Measurements from ENCODE around the gene KRT38. TPM values are rescaled to one million over a fixed set of nuclear protein-coding genes. Genes with fewer than 3 reads are reported as not detected.
A peak's percentile ranks its signal among the peaks of the same experiment; 100 is the strongest.
"Not testable (repeated sequence)": the region's sequence is repeated elsewhere in the genome, so short reads cannot be mapped to it uniquely, and the experiment has no call there.

The KRT38 gene
- polyA plus RNA-seq, 3 donors from 2014 or later = not detected

DNA sequence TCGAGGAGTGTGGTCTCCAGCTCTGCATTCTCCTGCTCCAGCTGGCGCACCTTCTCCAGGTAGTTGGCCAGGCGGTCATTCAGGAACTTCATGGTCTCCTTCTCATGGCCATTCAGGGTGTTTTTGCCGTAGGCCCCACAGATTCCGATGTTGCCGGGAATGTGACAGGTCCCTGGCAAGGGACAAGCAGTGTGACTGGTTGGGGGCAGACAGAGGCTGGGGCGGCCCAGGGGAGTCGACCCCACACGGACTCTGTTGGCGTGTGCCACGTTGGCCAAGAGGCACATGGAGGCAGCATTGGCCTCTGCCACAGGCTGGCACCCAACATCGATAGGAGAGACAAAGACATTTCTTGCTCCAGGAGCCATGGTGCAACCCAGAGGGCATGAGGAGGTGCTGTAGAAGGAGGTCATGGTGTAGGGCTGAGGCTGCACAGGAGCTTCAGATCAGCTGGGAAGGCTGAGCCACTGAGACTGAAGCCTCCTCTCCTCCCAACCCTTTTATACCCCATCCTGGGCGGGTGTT is 16.6 kb downstream of the KRT38 start, which contains the start of gene KRT37:
KRT37 (minus strand) TSS at position 475 of the 525 bp plus-strand sequence; CDS start at position 413, 62 bp downstream.
- H3K36me3 Mint-ChIP-seq = no peaks in the 10 kb centered on the region
- DNase-seq = no peak
- no peak within 1 kb of the TSS for H3K27ac Mint-ChIP-seq
- no peaks in the 10 kb centered on the region for H3K9me3 Mint-ChIP-seq
- H3K27me3 Mint-ChIP-seq (ENCODE audit: low read depth in 3 of 3) = peaks cover 5 to 7% (median 7%) of the 10 kb centered on the region in 3 donors
- no peak within 1 kb of the TSS for H3K4me3 Mint-ChIP-seq
- H3K4me1 Mint-ChIP-seq = peaks cover 0 to 6% of the 10 kb centered on the region in 2 donors

DNA sequence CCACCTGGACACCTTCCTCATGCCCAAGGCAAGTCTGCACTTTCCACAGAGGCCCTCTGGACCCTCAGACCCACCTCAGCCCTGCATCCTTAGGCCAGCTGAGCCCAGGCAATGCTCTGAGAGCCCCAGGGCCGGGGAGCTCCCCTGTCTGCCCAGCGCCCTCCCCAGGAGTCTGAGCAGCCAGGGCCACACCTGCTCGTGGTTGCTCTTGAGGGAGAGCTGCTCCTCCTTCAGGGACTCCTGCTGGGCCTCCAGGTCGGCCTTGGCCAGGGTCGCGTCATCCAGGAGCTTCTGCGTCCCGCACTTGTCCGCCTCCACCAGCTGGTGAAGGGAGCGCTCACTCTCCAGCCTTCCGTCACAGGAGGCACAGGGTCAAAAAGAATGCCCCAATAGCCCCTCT is 18.2 kb downstream of the KRT38 start:
- H3K36me3 Mint-ChIP-seq; DNase-seq; H3K9me3 Mint-ChIP-seq; H3K27me3 Mint-ChIP-seq (ENCODE audit: low read depth in 3 of 3); H3K4me3 Mint-ChIP-seq; H3K27ac Mint-ChIP-seq; H3K4me1 Mint-ChIP-seq: not testable (repeated sequence)

DNA sequence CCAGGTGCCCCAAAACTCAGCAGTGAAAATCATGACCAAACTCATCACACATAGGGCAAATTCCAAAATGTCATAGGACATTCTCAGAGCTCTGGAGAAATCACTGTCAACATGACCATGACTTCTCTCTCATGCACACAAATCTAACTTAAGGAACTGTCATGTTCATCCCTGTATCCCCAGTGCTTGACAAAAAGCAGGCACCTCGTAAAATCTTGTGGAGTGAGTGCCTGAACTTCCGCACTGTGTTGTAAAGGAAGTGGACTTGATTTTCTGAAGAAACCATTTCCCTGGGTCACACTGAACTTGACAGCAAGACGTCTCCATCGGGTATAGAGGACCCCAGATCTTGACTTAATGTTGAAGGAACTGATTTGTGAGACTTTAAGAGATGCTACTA is 19.2 kb downstream of the KRT38 start:
- Mint-ChIP-seq H3K9me3 (no peaks in the 10 kb centered on the region), H3K27me3 (ENCODE audit: low read depth in 3 of 3) (peaks cover 3 to 7% (median 6%) of the 10 kb centered on the region in 3 donors), H3K27ac (no peak overlapping the region), H3K4me3 (no peak overlapping the region), H3K4me1 (peaks cover 0 to 6% of the 10 kb centered on the region in 2 donors), H3K36me3 (no peaks in the 10 kb centered on the region)
- no peak for DNase-seq

DNA sequence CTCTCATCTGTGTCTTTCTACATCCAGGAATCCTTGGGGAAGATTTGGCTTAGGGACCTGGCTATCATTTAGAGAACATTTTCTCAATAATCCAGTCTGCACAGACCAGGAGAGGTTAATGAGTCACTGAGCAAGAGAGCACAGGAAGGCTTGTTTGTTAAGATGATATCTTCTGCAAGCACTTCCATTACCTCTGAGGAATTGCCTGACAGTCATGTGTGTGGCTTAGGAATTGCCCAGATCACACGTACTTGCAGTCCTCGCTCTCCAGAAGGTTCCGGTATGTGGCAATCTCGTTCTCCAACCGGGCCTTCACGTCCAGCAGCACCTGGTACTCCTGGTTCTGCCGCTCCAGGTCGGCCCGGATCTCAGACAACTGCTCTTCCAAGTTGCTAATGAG is 19.7 kb downstream of the KRT38 start:
- no peaks in the 10 kb centered on the region for H3K36me3 Mint-ChIP-seq
- peaks cover 0 to 6% of the 10 kb centered on the region in 2 donors for H3K4me1 Mint-ChIP-seq
- H3K4me3 Mint-ChIP-seq = no peak overlapping the region
- no peaks in the 10 kb centered on the region for H3K9me3 Mint-ChIP-seq
- no peak for DNase-seq
- H3K27ac Mint-ChIP-seq = no peak overlapping the region
- H3K27me3 Mint-ChIP-seq (ENCODE audit: low read depth in 3 of 3) = peaks cover 3 to 7% (median 6%) of the 10 kb centered on the region in 3 donors

DNA sequence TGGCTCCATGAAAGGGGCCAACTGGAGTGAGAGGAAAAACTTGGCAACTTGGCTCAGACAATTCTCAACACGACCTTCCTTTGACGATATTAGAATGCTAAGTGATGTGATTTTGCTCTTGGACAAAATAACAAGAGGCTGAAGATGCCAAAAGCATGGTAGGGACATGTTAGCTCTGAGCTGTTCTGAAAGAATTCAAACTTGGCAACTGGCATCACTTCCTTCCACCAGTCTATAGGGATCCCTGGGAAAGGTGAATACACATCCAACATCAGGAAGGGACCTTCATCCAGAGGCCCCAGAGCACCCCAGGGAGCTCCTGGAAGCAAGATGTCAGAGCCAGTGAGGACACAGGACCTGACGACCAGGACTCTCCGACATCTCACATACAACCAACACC is 20.6 kb downstream of the KRT38 start:
- H3K27ac Mint-ChIP-seq = no peak overlapping the region
- peaks cover 0 to 6% of the 10 kb centered on the region in 2 donors for H3K4me1 Mint-ChIP-seq
- no peak overlapping the region for H3K4me3 Mint-ChIP-seq
- H3K9me3 Mint-ChIP-seq = no peaks in the 10 kb centered on the region
- H3K27me3 Mint-ChIP-seq (ENCODE audit: low read depth in 3 of 3) = peaks cover 5 to 7% (median 6%) of the 10 kb centered on the region in 3 donors
- no peaks in the 10 kb centered on the region for H3K36me3 Mint-ChIP-seq
- no peak for DNase-seq

DNA sequence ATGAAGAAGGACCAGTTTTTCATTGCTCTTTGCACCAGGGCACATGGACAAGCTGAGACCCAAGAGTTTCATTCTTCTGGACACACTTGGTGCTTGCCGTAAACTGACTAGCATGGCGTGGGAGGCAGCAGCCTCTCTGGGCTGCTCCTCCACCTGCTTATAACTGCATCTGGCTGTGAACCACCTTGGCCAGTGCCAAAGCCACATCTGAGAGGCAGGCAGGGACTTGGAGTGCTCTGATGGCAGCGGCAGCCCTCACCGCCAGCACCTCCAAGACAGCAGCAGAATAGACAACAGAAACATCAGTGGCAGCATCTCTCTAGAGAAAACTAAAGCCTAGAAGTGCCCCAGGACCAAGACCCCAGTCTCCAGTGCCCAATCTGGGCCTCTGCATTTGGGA is 21.1 kb downstream of the KRT38 start:
- Mint-ChIP-seq H3K4me1 (peaks cover 0 to 6% of the 10 kb centered on the region in 2 donors), H3K27ac (no peak overlapping the region), H3K4me3 (peak overlapping the region in 1 of 5 donors; percentile 34), H3K36me3 (no peaks in the 10 kb centered on the region), H3K27me3 (ENCODE audit: low read depth in 3 of 3) (peaks cover 4 to 6% (median 5%) of the 10 kb centered on the region in 3 donors), H3K9me3 (no peaks in the 10 kb centered on the region)
- DNase-seq = peak; percentile 34 to 49 (median 36)

DNA sequence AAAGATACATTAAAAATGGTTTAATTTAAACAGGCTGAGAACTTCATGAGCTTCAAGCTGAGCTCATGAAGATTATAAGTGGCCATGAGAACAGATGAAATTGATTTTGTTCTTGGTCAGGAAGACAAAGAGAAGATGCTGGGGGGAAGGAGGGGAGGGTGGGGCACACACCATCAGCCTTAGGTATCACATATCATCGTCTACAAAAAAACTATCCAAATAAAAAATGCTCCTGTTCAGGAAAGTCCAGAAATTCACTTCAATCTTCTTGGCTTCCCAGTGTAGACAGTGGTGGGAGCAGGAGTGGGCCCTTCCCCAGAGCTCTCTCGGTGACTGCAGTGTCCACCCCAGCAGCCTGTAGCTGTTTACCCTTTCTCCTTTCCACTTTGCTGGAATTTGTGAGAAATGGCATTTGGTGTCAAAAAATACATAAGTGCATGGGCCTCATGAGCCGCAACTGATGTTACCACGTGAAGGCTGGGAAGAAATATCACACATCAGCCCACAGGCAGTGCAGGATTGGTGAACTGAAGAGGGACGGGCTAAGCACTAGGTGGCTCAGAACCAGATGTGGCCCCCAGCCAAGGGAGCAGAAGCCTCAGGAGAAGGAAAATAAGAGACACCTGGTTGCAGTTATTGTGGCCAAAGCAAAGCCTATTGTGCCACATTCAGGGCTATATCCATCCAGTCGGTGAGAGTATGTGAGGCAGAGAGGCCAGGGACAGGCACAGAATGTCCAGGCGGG is 22.5 kb downstream of the KRT38 start:
- H3K4me3 Mint-ChIP-seq = no peak overlapping the region
- peaks cover 0 to 6% of the 10 kb centered on the region in 2 donors for H3K4me1 Mint-ChIP-seq
- DNase-seq = no peak
- H3K27me3 Mint-ChIP-seq (ENCODE audit: low read depth in 3 of 3) = peaks cover 5 to 7% (median 6%) of the 10 kb centered on the region in 3 donors
- no peaks in the 10 kb centered on the region for H3K36me3 Mint-ChIP-seq
- no peak overlapping the region for H3K27ac Mint-ChIP-seq
- no peaks in the 10 kb centered on the region for H3K9me3 Mint-ChIP-seq

DNA sequence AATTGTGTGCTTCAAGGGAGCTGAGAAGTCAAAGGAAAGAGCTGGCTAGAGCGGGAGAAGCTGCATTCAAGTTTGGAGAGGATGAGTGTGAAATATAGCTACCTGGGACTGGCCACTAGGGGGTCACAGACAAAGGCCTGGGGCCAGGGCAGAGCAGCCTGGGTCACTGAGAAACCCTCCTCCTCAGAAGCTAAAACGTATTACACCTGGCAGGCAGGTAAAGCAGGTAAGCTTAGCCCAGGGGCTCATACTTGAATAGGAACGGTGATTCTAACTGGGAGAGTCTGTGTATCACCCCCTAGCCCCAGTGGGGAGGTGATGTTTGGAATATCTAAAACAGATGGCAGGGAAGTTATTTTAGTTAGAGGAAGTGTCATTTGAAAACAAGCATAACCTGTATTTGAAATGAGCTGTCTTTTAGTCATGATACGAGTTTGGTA is 23.2 kb downstream of the KRT38 start:
- no peak overlapping the region for H3K27ac Mint-ChIP-seq
- H3K9me3 Mint-ChIP-seq = no peaks in the 10 kb centered on the region
- H3K4me1 Mint-ChIP-seq = peaks cover 0 to 6% of the 10 kb centered on the region in 2 donors
- no peaks in the 10 kb centered on the region for H3K36me3 Mint-ChIP-seq
- no peak overlapping the region for H3K4me3 Mint-ChIP-seq
- peaks cover 5 to 11% (median 6%) of the 10 kb centered on the region in 3 donors for H3K27me3 Mint-ChIP-seq (ENCODE audit: low read depth in 3 of 3)
- DNase-seq = no peak

DNA sequence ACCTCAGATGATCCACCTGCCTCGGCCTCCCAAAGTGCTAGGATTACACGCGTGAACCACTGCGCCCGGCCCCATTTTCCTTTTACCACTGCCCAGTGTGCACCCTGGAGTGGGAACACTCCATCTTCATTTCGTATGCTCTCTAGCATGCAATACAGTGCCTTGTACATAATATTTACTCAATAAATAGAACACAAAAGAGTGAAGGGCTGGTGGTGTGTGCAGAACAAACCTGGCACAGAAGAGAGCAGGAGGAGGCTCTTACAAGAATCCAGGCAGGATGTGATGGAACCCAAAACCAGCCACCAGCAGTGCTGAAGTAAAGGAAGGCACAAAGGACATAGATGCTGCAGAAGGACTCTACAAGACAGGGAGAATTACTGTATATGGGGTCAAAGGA is 23.7 kb downstream of the KRT38 start:
- Mint-ChIP-seq H3K27ac (peak overlapping the region in 1 of 6 donors; percentile 18), H3K4me3 (no peak overlapping the region), H3K9me3 (no peaks in the 10 kb centered on the region), H3K4me1 (peaks cover 0 to 6% of the 10 kb centered on the region in 2 donors), H3K27me3 (ENCODE audit: low read depth in 3 of 3) (peaks cover 7 to 11% (median 8%) of the 10 kb centered on the region in 3 donors), H3K36me3 (no peaks in the 10 kb centered on the region)
- DNase-seq = no peak

DNA sequence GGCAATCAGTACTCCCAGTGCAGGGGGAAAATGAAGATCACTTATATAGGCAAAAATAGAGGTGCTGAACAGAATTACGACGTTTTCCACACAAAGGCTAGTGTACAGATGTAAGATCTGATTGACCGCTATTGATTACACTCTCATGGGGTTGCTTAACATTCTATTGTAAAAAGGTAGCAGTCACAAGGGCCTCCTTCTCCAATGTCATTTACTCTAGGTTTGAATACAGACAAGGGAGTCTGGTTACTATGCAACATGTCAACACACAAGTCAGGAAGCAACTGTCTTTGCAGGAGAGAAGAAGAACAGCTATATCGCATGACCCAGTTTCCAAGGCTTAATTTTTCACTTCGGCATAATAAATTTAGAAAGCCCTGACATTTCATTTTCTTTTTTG is 24.3 kb downstream of the KRT38 start:
- Mint-ChIP-seq H3K36me3 (no peaks in the 10 kb centered on the region), H3K4me1 (peaks cover 0 to 6% of the 10 kb centered on the region in 2 donors), H3K9me3 (no peaks in the 10 kb centered on the region), H3K27me3 (ENCODE audit: low read depth in 3 of 3) (peaks cover 5 to 11% (median 5%) of the 10 kb centered on the region in 3 donors), H3K27ac (no peak overlapping the region), H3K4me3 (no peak overlapping the region)
- DNase-seq = no peak

DNA sequence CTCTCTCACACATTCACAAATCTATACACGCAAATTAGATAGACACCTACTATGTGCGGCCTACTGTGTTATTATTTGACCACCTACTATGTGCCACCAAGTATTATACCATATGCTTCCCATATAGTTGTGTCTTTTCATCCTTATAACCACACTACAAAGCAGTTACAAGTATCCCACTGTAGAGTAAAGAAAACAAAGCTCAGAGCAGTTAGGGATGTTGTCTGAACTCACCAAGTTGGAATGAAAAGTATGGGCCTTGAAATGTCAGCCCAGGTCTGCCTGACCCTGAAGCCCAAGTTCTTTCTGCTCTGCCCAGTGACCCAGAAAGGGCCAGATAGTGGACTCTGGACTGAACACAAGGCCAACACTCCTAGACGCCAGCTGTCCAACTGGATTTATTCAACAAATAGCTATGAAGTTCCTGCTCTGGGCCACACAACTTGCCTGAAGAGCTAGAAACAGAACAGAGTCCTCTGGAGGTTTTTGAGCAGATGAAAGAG is 24.9 kb downstream of the KRT38 start:
- peaks cover 4 to 11% (median 4%) of the 10 kb centered on the region in 3 donors for H3K27me3 Mint-ChIP-seq (ENCODE audit: low read depth in 3 of 3)
- no peak overlapping the region for H3K27ac Mint-ChIP-seq
- H3K4me3 Mint-ChIP-seq = no peak overlapping the region
- no peaks in the 10 kb centered on the region for H3K9me3 Mint-ChIP-seq
- DNase-seq = no peak
- H3K36me3 Mint-ChIP-seq = no peaks in the 10 kb centered on the region
- peaks cover 0 to 6% of the 10 kb centered on the region in 2 donors for H3K4me1 Mint-ChIP-seq

DNA sequence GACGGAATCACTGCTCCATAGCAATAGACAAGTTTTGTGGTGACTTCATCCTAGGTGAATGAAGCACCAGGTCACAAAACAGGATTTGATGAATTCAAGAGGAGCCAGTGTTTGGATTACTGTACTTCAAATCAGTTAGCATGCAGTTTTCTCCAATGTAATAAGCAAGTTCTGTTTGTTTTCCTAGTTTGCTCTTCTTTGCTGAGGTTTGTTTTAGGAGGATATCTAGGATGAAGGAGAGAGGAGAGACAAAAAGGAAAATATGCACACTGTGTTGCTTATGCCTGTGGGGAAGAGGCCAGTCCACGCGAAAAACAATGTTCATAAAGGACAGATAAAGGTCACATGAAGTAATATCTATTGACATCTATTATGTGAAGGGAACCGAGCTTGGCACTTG is 25.4 kb downstream of the KRT38 start:
- Mint-ChIP-seq H3K27ac (no peak overlapping the region), H3K9me3 (no peaks in the 10 kb centered on the region), H3K4me1 (peaks cover 0 to 6% of the 10 kb centered on the region in 2 donors)

DNA sequence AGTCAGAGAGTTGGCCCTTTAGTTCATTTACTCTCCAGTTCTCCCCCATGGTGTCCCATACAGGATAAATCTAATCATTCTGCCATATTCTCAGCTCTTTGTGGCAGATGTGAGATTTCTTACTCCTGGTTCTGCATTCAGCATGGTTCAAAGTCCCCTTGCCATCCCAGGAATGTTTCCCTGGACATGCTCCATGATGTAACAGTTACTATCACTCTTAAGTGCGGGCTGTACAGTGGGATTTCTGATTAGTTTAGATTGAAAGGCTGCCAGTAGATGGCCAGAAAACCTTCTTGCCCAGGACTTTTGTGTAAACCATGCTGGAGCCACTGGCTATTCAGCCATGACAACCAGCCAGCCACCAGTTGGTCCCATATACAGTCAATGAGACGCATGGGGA is 26.8 kb downstream of the KRT38 start:
- Mint-ChIP-seq H3K4me3 (no peak overlapping the region), H3K9me3 (no peaks in the 10 kb centered on the region), H3K27ac (no peak overlapping the region), H3K4me1 (no peaks in the 10 kb centered on the region), H3K27me3 (ENCODE audit: low read depth in 3 of 3) (peaks cover 4 to 10% (median 9%) of the 10 kb centered on the region in 3 donors), H3K36me3 (no peaks in the 10 kb centered on the region)
- DNase-seq = no peak

More for the DNA sequence above, 25.4 kb downstream of the KRT38 start:
- no peaks in the 10 kb centered on the region for H3K36me3 Mint-ChIP-seq
- H3K4me3 Mint-ChIP-seq = no peak overlapping the region
- peaks cover 4 to 11% (median 4%) of the 10 kb centered on the region in 3 donors for H3K27me3 Mint-ChIP-seq (ENCODE audit: low read depth in 3 of 3)
- no peak for DNase-seq

DNA sequence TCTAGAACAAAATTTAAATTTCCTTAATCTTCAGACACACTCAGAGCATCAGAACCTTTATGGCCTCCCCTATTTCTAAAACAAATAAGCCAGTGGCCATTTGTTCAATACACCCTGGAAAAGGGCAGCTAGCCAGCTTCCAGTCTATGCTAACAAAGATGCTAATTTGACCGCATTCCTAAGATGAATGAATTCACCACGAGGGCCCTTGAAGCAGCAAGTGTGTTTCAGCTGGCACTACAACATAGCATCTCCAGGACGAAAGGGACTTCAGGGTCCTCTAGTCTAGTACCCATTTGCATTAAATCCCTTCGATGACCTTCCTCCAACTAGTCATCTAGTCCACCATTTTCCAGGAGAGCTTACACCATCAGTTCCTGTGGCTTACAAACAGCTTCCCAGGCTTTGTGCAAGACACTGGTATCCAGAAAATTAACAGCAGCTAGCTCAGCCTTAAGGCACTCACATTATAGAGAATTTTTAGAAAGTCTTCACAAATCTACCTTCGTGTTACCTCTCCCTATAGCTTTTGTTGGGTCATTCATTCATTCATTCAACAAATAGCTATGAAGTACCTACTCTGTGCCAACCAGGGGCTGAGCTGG is 27.3 kb downstream of the KRT38 start:
- no peak for DNase-seq
- Mint-ChIP-seq H3K36me3 (no peaks in the 10 kb centered on the region), H3K27me3 (ENCODE audit: low read depth in 3 of 3) (peaks cover 4 to 10% (median 6%) of the 10 kb centered on the region in 3 donors), H3K27ac (no peak overlapping the region), H3K4me1 (no peaks in the 10 kb centered on the region), H3K9me3 (no peaks in the 10 kb centered on the region), H3K4me3 (no peak overlapping the region)

Data from immature natural killer cell (primary cell).